GM12878 (cell line): ENCODE measurements around the gene SMOC1. TPM values are rescaled to one million over a fixed set of nuclear protein-coding genes. Genes with fewer than 3 reads are reported as not detected.

Source experiments
- ATAC-seq: fragments of 200-7000 bp; cut with Tn5 transposase; 3 replicates; pipeline ENCODE4 v1.9.1; 2020; ENCODE audit warnings: mild to moderate bottlenecking, moderate library complexity
- BruUV-seq: library from RNA; stranded (reverse); fragments of 400-500 nt; replicated peaks from 2 replicates; lab custom pipeline; 2021; lab: Mats Ljungman, UMichigan
- CTCF ChIA-PET: fragments of 300-600 bp; sonication (Branson Sonifier 250); formaldehyde crosslinking; extraction: SDS; loops from one replicate; lab custom pipeline; 2021; ENCODE audit warnings: inconsistent platforms; lab: Yijun Ruan, JAX
- POLR2A ChIA-PET: fragments of 350-600 bp; formaldehyde crosslinking; extraction: SDS; loops from one replicate; lab custom pipeline; 2021; ENCODE audit warnings: inconsistent platforms; lab: Charles Lee
- RAD21 ChIA-PET: fragments of 300-600 bp; sonication (Branson Sonifier 250); formaldehyde crosslinking; loops from one replicate; lab custom pipeline; 2023; ENCODE audit warnings: antibody characterized with exemption; ENCODE audit not compliant: unreplicated experiment; lab: Charles Lee
- SMC1A ChIA-PET: fragments of 300-600 bp; sonication (Branson Sonifier 250); formaldehyde crosslinking; loops from one replicate; lab custom pipeline; 2023; ENCODE audit not compliant: unreplicated experiment, uncharacterized antibody; lab: Charles Lee
- DNase-seq: peaks from one replicate; pipeline ENCODE4 v3.0.0-alpha.2; 2011; ENCODE audit warnings: low read depth, low spot score
- FAIRE-seq: peaks from 3 replicates; lab custom pipeline; 2011; peaks lifted over from hg19 to GRCh38; lab: Jason Lieb, UNC
- H2AFZ ChIP-seq: 2 replicates; pipeline ENCODE4 v1.6.0; 2011; ENCODE audit warnings: low read depth, low read length, control low read depth; ENCODE audit not compliant: control insufficient read depth
- H3K27ac ChIP-seq: 2 replicates; pipeline ENCODE4 v1.5.1; 2011; ENCODE audit warnings: control low read depth; ENCODE audit not compliant: control insufficient read depth, insufficient read depth
- H3K27me3 ChIP-seq, 2 experiments: replicated peaks in 1 of 2; 2 replicates each; pipeline versions ENCODE4 v1.6.0 to v1.6.1; 2011; ENCODE audit warnings: low read length in 1 of 2; ENCODE audit not compliant: control insufficient read depth in 2 of 2, insufficient read depth in 2 of 2
- H3K36me3 ChIP-seq, 2 experiments: 2 replicates each; pipeline ENCODE4 v1.5.1; 2011; ENCODE audit warnings: low read length in 1 of 2; ENCODE audit not compliant: control insufficient read depth in 2 of 2, insufficient read depth in 2 of 2
- H3K4me1 ChIP-seq: 2 replicates; pipeline ENCODE4 v1.6.1; 2011; ENCODE audit warnings: mild to moderate bottlenecking, low read length, moderate library complexity, mixed read lengths; ENCODE audit not compliant: control insufficient read depth, insufficient read depth
- H3K4me2 ChIP-seq: 2 replicates; pipeline ENCODE4 v1.6.0; 2011; ENCODE audit warnings: control low read depth; ENCODE audit not compliant: control insufficient read depth, insufficient read depth
- H3K4me3 ChIP-seq: fragments of 200-600 bp; sonication (generic); 2 replicates; pipeline ENCODE4 v1.5.1; 2016
- H3K79me2 ChIP-seq: 2 replicates; pipeline ENCODE4 v1.6.0; 2011; ENCODE audit warnings: low read length; ENCODE audit not compliant: control insufficient read depth, insufficient read depth
- H3K9ac ChIP-seq: 2 replicates; pipeline ENCODE4 v1.8.0; 2011; ENCODE audit warnings: low read length, control low read depth, mixed read lengths; ENCODE audit not compliant: control insufficient read depth, insufficient read depth
- H3K9me3 ChIP-seq: replicated peaks from 3 replicates; pipeline ENCODE4 v1.5.1; 2011; ENCODE audit warnings: mild to moderate bottlenecking, low read length; ENCODE audit not compliant: control insufficient read depth, insufficient read depth
- H4K20me1 ChIP-seq: 2 replicates; pipeline ENCODE4 v1.6.0; 2011; ENCODE audit not compliant: control insufficient read depth, insufficient read depth
- BMI1 ChIP-seq: fragments of 450-650 bp; IDR thresholded peaks from 2 replicates; pipeline ENCODE4 v1.6.1; 2016; ENCODE audit warnings: mild to moderate bottlenecking, moderate library complexity, borderline replicate concordance
- MEF2B ChIP-seq: fragments of 450-650 bp; IDR thresholded peaks from 2 replicates; pipeline ENCODE4 v1.6.1; 2018; ENCODE audit warnings: mild to moderate bottlenecking, moderate library complexity; ENCODE audit not compliant: partially characterized antibody, poor library complexity, severe bottlenecking
- NR2F1 ChIP-seq: fragments of 450-650 bp; conservative IDR thresholded peaks from 2 replicates; pipeline ENCODE4 v1.6.1; 2017; ENCODE audit warnings: mild to moderate bottlenecking
- POLR2A ChIP-seq: IDR thresholded peaks from 2 replicates; pipeline ENCODE4 v1.6.1; 2011; ENCODE audit warnings: low read depth, mild to moderate bottlenecking, low read length
- RFX5 ChIP-seq: IDR thresholded peaks from 2 replicates; pipeline ENCODE4 v1.6.1; 2011; ENCODE audit warnings: low read depth, low read length, improper control_type of control experiment
- STAT3 ChIP-seq: IDR thresholded peaks from 2 replicates; pipeline ENCODE4 v1.6.1; 2011; ENCODE audit warnings: low read depth, low read length, improper control_type of control experiment
- TARDBP ChIP-seq: IDR thresholded peaks from 2 replicates; pipeline ENCODE4 v1.6.1; 2016; ENCODE audit warnings: borderline replicate concordance
- TCF7 ChIP-seq: IDR thresholded peaks from 2 replicates; pipeline ENCODE4 v1.6.1; 2014; ENCODE audit warnings: antibody characterized with exemption, borderline replicate concordance
- WGBS: methylation state at CpG from one replicate; pipeline ENCODE4 v1.1.6; 2016; ENCODE audit warnings: low lambda C conversion rate; ENCODE audit not compliant: insufficient replicate concordance, insufficient coverage; ENCODE audit errors: missing lambda C conversion rate; 5-methylcytosine and 5-hydroxymethylcytosine counted together
- in situ Hi-C: fragments of 300-500 bp; cut with MboI; formaldehyde crosslinking; loops from 9 replicates; pipeline ENCODE4 v1.14.3; 2018; ENCODE audit warnings: mixed read lengths
- intact Hi-C: fragments of 100-400 bp; cut with micrococcal nuclease; formaldehyde crosslinking; loops from one replicate; pipeline ENCODE4 v1.14.2; 2022; ENCODE audit not compliant: unreplicated experiment
- polyA plus RNA-seq, 11 experiments: library from polyadenylated mRNA; depleted of rRNA in 4 of 11; unstranded in 6 of 11; stranded (reverse) in 5 of 11; fragments of >200 nt; fragmentation: Nextera tagmentation in 4 of 11; fragmentation: Illumina TruSeq in 1 of 11; extraction: Ambion mirVana in 4 of 11; extraction: Trizol in 1 of 11; gene quantifications; 1 replicate in 1 of 11; 2 replicates in 10 of 11; pipeline versions ENCODE4 v1.2.1 to v1.2.3, GENCODE V29; 2011 to 2016; ENCODE audit warnings: inconsistent platforms in 2 of 11, missing spikeins in 2 of 11, low read depth in 1 of 11
- total RNA-seq, 4 experiments: library from RNA; depleted of rRNA in 3 of 4; stranded (reverse); fragments of >200 nt in 3 of 4; fragmentation: Illumina TruSeq in 1 of 4; extraction: Trizol in 1 of 4; gene quantifications; 2 replicates each; pipeline versions ENCODE4 v1.2.1 to v1.2.3, GENCODE V29; 2013 to 2021
- TF ChIP-seq, protein P1 (sequence below): fragments of 450-650 bp; IDR thresholded peaks from 2 replicates; pipeline ENCODE4 v1.6.1; 2017; ENCODE audit warnings: mild to moderate bottlenecking, low read depth, inconsistent platforms; ENCODE audit not compliant: poor library complexity, severe bottlenecking

SMOC1 gene
- total and polyA plus RNA-seq, 10 of the 15 experiments (the other 5 are each of a cell fraction or from before 2014, with no cell fraction given) = 0.03 to 0.26 (median 0.14) TPM; not detected in 7

GRCh38 chr14:70014406-70015095 is 135.3 kb downstream of the SMOC1 start:
- POLR2A ChIA-PET = no interaction called here
- no peaks in the 10 kb centered on the region for H3K27me3 ChIP-seq
- no peak overlapping the region for H3K4me2 ChIP-seq
- H4K20me1 ChIP-seq = no peaks in the 10 kb centered on the region; the same call in 1 of the 2 replicates
- DNase-seq (no peak), FAIRE-seq (no peak), ATAC-seq (no peak)
- no peak overlapping the region for H3K9ac ChIP-seq
- WGBS = 51% methylated on average over 7 of the region's 7 CpGs
- no peak overlapping the region for H2AFZ ChIP-seq
- H3K36me3 ChIP-seq = no peaks in the 10 kb centered on the region
- BruUV-seq = no TSS peak
- no peak overlapping the region for H3K4me3 ChIP-seq
- CTCF ChIA-PET = interaction anchor here (0.7 to 3.5 kb wide), 8 partner anchors 10 to 519 kb away, joined by 3 to 27 read pairs (median 5); partner anchors contain the start of gene SMOC1
- in situ Hi-C loops (loop anchor here (5.0 kb wide), 1 partner anchor 282 kb away; no protein-coding TSS in a partner anchor), intact Hi-C loops (loop anchor here (5.0 kb wide), 2 partner anchors 137 to 282 kb away; partner anchors contain the start of gene SMOC1)
- H3K27ac ChIP-seq = no peak overlapping the region
- TF ChIP-seq NR2F1 = no peak
- no peak for TF ChIP-seq POLR2A
- no peak for TF ChIP-seq TCF7
- TF ChIP-seq RFX5 = no peak
- TF ChIP-seq, protein P1, sequence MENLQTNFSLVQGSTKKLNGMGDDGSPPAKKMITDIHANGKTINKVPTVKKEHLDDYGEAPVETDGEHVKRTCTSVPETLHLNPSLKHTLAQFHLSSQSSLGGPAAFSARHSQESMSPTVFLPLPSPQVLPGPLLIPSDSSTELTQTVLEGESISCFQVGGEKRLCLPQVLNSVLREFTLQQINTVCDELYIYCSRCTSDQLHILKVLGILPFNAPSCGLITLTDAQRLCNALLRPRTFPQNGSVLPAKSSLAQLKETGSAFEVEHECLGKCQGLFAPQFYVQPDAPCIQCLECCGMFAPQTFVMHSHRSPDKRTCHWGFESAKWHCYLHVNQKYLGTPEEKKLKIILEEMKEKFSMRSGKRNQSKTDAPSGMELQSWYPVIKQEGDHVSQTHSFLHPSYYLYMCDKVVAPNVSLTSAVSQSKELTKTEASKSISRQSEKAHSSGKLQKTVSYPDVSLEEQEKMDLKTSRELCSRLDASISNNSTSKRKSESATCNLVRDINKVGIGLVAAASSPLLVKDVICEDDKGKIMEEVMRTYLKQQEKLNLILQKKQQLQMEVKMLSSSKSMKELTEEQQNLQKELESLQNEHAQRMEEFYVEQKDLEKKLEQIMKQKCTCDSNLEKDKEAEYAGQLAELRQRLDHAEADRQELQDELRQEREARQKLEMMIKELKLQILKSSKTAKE = no peak
- no peak for TF ChIP-seq TARDBP
- no peak for TF ChIP-seq STAT3
- TF ChIP-seq MEF2B = no peak
- no peak for TF ChIP-seq BMI1
- peaks cover 30% of the 10 kb centered on the region for H3K4me1 ChIP-seq
- H3K9me3 ChIP-seq = no peaks in the 10 kb centered on the region; the same call in 2 of the 3 replicates
- RAD21 ChIA-PET = interaction anchor here (1.4 kb wide), 1 partner anchor 13 kb away, joined by 5 read pairs; no protein-coding TSS in a partner anchor
- SMC1A ChIA-PET = interaction anchor here (1.0 to 1.5 kb wide), 4 partner anchors 30 to 199 kb away, joined by 3 to 4 read pairs (median 4); no protein-coding TSS in a partner anchor
- no peaks in the 10 kb centered on the region for H3K79me2 ChIP-seq
